HUDEP-2 (cell line): ENCODE results near the gene FKBP3.

Experiments used
- DNase-seq, 76 experiments: peaks; one replicate each; lab custom pipeline; 2025; ENCODE audit not compliant: unreplicated experiment in 76 of 76; lab: John Stamatoyannopoulos, UW

Gene FKBP3

GRCh38 chr14:45066667-45067066, 67.6 kb downstream of the FKBP3 start:
- DNase-seq: no peak

DNA sequence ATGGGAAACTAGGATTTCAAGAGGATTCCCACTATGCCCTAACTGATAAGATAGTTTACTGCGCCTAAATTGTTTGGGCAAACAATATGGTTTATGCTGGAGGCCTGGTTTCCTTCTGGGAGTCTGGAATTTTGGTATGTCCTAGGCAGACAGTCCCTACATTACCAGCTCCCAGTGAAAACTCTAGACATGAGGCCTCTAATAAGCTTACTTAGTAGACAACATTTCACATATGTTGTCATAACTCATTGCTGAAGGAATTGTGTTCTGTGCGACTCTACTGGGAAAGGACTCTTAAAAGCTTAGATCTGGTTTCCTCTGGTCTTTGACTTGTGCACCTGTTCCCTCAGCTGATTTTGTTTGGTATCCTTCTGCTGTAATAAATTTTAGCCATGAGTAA, 68.3 kb downstream of the FKBP3 start:
- DNase-seq: no peak
